T-helper 9 cell (primary cell): ENCODE measurements around the gene TMED8.
"Not testable (repeated sequence)": the region's sequence is repeated elsewhere in the genome, so short reads cannot be mapped to it uniquely, and the experiment has no call there.

ENCODE experiments used
- DNase-seq: peaks from one replicate; pipeline ENCODE4 v3.0.0-alpha.2; 2020

The TMED8 gene

DNA sequence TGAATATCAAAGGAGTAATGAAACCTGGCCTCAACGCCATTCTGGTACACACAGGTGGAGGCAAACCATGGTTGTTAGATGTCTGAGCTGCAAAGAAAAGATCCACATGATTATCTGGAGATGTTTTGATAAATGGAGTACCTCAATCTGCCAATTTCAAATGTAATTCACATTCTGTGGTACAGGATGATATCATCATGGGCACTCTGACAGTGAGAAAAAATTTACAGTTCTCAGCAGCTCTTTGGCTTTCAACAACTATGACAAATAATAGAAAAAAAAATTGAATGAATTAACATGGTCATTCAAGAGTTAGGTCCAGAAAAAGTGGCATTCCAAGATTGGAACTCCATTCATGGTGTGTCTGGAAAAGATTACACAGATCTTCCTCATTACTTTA, 17.3 kb downstream of the TMED8 start:
- DNase-seq = no peak

DNA sequence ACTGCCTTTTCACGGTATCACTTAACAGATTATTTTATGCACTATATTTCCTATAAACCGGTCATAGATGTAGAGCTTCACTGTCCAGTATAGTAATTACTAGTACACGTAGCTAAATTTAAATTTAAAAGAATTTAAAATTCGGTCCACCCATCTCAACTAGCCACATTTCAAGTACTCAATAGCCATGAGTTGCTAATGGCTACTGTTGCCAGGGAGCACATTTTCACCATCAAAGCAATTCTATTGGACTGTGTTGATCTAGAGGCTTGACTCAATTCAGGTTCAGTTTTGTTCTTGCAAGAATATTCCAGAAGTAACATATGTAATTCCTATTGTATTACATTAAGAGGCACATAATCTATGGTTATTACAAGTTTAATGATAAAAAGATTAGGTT, 20.0 kb downstream of the TMED8 start:
- DNase-seq = no peak

DNA sequence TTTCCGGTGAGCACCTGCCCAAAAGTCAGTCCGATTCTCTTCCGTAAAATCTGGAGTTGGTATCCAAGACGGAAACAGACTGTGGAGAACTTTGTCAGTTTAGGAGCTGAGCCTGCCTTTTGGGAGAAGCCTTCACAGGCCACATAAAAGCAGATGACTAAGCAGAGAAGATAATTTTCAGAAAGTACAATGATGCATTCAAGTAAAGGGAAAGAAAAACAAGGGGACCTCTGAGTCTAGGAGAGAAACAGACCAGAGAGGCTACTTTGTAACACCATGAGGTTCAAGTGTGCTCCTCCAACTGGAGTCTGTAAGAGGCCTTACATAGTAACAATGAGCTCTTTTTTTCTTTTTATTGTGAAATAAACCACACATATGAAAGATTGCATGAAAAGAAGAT, 21.1 kb downstream of the TMED8 start:
- DNase-seq = no peak

DNA sequence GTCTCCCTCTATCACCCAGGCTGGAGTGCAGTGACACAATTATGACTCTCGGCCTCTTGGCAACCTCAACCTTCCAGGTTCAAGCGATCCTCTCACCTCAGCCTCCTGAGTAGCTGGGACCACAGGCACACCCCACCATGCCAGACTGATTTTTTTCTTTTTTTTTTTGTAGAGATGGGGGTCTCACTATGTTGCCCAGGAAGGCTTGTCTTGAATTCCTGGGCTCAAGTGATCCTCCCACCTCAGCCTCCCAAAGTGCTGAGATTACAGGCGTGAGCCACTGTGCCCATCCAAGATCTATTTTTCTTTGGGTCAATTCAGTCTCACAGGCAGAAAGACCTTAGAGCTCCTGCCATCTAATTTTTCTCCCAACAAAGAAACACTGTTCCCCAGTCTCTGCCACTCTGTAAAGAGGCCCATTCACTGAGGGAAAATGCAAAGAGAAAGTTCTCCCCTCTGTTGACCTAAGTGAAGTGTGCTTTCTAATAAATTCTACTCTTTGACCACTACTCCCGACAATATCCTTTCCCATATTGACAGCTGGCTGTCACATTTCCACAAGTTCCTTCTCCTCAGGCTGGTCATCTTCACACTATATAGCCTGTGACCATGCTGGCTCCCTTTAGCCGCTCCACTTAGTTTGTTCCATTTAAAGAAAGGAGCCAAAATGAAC, 23.3 kb downstream of the TMED8 start:
- DNase-seq = no peak

DNA sequence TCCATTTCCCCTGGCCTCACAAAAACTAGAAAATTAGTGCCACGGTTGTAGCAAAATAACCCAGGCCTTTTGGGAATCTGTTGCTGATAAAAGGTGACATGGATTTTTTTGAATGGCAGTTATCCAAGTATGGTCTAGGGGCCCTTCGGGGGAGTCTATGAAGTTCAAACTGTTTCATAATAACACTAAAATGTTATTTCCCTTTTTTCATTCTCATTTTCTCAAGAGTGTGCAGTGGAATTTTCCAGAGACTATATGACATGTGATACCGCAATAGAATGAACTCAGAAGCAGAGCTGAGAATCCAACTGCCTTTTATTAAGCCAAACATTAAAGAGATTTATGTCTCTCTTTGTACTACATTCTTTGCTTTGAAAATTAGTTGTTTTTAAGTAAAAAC, 29.1 kb downstream of the TMED8 start:
- no peak for DNase-seq

DNA sequence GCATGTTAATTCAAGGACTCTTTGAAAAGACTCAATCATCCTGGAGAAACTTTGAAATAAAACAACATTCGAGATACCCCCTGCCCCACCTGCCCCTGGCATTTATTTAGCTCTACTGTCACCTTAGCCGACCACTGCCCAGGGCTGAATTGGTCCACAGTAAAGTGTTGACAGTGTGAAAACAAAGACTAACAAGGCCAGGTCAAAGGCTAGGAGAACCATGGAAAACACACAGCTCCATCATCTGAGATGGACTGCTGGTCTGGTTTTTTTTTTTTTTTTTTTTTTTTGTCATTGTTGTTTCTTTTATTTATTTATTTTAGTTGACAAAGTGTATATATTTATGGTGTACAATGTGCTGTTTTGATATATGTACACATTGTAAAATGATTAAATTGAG, 30.4 kb downstream of the TMED8 start:
- no peak for DNase-seq

DNA sequence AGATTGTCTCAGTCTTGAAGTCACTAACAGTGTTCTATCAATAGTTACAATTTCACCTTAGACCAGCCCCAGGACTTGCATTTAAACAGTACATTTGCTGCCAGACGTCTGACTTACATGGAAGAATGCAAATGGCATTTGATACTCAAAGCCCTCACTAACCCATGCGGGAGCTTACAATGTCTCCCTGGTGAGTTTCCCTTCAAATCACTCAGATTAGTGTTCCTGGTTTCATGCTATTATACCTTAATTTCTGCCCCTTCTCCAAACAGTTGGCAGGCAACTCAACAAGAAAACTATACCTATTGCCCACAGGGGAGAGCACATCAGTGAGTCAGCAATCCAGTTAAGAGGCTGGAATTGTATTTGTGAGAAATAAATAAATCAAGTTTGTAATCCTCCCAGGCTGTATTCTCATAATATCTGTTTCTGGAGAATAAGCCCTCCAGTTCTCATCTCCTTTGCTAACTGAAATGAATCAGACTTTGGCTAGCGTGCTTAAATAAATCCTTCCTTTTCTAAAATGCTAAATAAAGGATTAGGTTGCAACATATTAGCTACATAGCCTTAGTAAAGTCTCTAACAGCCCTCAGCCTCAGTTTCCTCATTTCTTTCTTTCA, 32.4 kb downstream of the TMED8 start:
- DNase-seq = no peak

DNA sequence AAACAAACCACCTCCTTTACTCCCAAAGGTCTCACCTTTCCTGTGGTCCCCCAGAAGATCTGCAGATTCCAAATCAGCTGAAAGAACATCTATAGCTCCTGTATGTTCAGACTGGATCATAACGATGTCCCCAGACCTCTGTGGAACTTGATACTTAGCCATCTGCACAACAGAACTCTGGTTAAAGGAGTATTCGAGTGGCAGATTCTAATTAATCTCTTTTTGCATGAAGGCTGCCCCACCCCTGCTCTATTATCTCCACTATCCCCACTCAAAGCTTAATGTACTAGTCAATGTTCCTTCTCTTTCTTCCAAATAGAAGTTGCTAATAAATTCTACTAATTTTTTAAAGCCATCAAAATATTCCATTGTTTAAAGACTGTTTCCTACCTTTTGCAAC, 33.2 kb downstream of the TMED8 start:
- DNase-seq = no peak

DNA sequence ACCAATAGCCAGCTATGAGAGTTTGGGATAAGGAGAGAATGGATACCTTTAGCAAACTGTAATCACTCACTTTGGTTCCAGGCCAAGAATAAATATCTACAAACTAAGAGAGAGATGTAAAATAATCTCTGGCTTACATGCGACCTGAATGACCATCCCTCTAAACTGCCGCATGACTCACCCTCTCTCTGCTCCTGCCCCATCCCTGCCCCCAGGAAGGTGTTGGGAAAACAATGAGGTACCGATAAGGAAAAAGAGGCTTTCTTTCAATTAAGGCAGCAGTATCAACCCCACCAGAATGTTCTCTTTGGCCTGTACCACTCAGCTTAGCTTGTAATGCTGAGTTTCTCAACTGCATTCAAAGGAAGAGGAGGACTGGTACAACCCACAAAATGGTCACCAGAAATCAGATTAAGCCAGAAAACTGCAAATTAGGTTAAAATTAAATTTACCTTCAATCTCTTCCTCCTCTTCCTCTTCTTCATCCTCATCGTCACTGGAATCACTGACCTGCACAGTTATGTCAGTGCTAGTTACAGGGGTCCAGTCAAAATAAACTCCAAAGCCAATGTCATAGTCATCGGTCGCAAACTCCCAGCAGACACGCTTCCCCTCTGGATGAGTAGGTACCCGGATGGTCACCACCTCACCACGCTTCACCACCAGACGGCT, 34.0 kb downstream of the TMED8 start:
- DNase-seq = no peak

DNA sequence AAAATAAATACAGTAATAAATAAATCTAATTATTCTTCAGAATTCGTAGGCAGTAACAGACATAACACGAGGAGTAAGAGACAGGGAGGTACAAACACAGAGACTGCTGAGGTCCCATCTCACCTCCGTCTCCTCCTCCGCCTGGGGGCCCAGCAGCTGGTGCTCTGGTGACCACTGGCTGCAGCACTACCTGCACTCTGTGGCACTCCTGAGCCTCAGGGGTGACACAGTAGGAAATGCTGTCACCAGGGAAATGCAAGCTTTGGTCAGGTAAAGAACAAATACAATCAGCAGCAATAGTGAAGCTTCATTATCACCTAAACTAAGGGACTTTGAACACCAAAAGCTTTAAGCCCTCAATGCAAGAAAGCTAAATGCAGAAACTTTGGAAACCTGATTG, 36.5 kb downstream of the TMED8 start:
- no peak for DNase-seq

DNA sequence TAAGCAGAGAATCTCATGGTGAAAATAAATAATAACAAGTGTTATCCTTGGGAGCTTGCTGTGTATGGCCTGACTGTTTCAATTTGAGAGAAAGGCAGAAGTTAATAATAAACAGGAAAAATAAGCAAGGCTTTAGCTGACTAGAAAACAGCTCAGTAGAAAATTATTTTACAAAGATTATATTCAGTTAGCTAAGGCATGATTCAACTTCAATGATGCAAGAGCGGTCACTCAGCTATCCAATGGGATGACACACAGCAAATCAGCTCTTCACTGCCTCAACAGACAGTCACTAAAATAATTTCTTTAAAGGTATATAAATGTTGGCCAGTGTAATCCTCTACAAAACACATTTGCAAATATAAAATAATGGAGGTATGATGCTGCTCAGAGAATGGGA, 37.5 kb downstream of the TMED8 start:
- no peak for DNase-seq

DNA sequence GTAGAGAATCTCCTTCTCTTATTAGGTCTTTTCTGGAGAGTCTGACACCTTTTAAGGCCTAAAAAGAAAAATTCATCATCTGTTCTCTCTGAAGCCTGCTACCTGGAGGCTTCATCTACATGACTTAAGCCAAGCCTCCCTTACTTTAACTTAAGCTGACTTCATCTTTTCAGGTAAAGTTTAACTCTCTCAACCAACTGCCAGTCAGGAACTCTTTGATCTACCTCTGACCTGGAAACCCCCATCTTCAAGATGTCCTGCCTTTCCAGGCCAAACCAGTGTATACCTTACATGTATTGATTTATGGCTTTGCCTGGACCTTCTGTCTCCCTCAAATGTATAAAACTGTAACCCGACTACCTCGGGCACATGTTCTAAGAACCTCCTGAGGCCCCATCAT, 38.6 kb downstream of the TMED8 start:
- DNase-seq = no peak

DNA sequence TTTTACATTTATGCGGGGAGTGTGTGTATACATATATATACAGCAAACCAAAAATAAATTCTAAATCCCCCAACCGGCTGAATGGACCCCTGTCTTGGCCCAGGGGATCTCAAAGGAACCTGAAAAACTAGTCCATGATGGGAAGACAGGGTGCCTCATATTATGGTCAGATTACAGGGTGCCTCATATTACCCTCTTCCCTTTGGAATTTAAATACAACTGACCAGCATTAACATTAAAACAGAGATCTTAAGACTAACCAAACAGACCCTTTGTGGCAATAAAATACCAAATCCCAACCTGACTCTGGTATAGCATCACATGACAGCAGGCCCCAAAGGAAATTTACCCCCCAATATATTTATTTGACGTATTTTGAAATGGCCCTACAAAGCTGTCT, 39.0 kb downstream of the TMED8 start:
- DNase-seq = no peak

DNA sequence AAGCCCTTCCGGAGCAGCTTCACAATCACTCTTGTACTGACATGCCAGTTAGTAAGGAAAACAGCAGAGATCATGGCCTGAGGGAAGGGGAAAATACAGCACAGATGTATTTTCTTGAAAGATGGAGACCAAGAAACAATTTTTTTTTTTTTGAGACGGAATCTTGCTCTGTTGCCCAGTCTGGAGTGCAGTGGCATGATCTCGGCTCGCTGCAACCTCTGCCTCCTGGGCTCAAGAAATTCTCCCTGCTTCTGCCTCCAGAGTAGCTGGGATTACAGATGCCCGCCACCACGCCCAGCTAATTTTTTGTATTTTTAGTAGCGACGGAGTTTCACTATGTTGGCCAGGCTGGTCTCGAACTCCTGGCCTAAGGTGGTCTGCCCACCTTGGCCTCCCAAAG, 39.6 kb downstream of the TMED8 start:
- DNase-seq = not testable (repeated sequence)

DNA sequence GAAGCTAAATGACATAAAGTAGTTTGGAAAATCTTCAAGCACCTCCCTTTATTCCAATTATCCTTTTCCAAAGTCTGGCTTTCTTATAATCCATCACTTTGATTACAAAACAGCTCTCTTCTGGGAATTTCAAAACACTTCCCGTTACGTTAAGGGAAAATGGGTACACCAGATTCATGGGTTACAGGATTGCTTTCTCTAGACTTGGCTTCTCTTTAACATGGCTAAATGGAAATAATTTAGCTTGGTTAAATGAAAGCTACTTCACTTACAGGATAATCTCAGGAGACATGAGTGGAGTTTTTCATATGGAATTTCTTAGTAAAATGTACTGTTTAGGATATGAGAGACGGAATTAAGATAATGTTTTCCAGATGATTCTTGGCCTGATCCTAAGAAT, 41.3 kb downstream of the TMED8 start:
- DNase-seq = no peak

DNA sequence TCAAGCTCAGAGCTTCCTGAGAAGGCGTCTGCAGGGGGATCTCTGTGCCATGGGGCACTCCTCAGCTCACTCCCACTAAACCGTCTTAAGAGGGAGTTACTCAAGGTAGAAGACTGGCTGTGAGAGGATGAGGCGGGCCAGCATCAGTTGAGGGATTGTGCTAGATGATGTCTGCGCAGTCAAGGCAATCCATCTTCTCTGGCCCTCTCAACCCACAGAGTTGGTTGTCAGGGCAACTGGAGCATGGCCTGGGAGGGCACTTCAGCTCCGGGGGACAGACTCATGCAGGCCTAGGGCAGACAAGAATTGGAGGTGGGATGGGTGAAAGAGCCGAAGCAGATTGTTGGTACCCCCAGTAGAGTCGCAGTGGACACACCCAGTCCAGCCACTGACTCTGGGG, 47.0 kb downstream of the TMED8 start:
- DNase-seq = no peak

DNA sequence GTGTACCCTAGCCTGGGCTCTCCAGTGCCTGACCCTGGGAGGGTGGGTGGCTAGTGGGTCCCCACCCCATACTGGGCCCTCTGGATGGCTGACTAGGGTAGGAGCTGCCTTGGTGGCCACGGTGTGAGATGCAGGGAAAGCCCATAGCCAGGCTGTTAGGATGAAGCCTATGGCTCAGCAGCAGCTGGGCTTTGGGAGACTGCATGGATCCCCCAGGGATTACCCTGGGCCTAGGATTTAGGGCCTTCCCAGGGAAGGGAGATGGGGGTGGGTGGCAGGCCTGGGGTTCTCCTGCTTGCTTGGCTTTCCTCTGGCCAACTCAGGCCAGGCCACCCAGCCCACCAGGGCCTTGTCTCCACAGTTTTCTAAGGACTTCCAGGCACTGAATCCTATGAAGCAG, 49.8 kb downstream of the TMED8 start:
- no peak for DNase-seq

DNA sequence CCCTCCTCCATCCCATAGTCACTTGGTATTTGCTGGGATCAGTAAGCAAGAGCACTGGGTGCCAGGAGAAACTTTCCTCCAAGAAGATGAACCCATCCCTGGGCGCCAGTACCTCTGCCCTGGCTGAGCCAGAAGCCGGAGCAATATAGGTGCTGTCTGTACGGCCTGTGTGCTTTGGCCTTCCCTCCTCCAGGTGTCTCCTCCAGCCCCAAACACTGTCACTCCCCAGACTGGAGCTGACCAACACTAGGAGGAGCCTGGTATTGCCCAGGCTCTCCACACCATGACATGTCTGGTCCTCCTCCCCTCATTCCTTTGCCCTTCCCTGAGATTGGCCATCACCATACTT, 51.2 kb downstream of the TMED8 start:
- DNase-seq = no peak

DNA sequence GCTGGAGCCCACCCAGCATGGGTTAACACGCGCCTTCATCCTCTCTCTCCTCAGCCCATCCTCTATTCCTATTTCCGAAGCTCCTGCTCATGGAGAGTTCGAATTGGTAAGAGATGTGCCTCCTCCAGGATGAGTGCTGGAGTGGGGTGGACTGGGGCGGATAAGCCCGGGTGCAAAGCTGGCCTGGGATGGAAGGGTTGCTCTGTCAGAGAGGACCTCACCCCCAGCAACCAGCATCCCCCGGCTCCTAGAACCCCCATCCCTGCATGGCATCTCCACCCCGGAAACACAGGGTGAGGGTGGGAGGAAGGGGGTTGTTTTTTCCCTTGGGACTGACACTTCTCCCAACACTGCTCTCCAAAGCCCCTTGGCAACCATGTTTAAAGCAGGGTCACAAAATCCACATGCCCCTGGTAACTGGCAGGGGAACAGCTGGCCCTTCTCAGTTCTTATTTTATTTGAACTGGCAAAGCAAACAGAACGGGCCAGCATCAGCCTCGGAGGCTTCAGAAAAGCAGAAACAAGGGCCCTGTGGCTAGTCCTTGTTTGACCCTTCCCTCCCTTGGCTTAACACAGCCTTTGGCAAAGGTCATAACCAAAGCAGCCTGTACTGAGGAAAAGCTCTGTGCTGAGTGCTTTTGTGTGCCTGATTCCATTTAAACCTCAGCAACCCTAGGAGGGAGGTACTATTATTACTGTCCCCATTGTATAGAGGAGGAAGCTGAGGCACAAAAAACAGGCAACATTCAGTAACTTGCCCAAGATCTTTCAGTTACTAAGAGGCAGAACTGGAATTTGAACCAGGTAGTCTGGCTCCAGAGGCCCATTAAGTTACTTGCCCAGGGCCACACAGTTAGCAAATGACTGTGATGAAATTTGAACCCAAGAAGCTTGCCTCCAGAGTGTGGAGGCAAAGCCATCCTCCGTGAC, 51.8 kb downstream of the TMED8 start:
- no peak for DNase-seq

DNA sequence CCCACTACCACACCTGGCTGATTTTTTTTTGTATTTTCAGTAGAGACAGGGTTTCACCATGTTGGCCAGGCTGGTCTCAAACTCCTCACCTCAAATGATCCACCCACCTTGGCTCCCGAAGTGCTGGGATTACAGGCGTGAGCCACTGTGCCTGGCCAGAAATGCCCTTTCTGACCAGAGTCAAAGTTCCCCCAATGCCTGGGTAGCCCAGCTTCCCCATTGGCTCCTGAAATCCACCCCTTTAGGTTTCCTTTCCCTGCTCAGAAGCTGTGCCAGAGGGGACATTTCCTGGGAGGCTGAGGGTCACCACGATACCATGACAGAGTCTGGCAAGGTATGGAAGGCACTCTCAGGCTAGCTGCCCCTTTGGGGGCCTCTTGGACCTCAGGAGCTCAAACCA, 52.6 kb downstream of the TMED8 start:
- no peak for DNase-seq

DNA sequence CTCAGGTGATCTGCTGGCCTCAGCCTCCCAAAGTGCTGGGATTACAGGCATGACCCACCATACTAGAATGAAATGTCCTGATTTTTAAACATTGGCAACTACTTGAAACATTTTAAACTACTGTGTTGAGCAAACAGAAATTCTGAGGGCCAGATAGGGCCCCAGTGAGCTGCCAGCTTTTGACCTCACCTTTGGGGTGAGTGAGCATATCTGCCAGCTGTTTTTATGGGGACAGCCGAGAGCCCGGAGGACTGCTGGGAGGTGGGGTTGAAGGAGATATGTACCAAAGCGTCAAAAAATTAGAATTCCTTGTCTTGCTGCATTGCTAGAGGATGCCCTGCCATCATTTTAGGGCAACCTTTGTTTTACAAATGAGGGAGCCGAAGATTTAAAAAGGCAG, 53.3 kb downstream of the TMED8 start:
- DNase-seq = no peak

DNA sequence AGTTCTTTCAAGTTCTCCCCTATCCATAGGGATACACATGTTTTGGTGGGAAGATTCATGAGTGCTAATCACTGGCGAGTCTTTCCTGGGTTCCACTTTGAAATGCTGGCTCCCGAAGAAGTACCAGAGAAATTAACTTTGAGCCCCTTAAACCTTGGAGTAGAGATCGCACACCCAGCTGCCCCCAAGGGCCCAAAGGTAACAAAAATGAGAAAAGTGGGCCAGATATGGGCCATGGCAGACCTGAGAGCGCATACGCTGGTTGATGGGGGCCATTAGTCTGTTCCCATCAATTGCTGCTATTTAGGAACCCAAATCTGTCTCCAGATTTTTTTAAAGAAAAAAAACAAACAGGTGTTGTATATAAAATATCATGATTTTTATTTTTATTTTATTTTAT, 53.9 kb downstream of the TMED8 start:
- no peak for DNase-seq

DNA sequence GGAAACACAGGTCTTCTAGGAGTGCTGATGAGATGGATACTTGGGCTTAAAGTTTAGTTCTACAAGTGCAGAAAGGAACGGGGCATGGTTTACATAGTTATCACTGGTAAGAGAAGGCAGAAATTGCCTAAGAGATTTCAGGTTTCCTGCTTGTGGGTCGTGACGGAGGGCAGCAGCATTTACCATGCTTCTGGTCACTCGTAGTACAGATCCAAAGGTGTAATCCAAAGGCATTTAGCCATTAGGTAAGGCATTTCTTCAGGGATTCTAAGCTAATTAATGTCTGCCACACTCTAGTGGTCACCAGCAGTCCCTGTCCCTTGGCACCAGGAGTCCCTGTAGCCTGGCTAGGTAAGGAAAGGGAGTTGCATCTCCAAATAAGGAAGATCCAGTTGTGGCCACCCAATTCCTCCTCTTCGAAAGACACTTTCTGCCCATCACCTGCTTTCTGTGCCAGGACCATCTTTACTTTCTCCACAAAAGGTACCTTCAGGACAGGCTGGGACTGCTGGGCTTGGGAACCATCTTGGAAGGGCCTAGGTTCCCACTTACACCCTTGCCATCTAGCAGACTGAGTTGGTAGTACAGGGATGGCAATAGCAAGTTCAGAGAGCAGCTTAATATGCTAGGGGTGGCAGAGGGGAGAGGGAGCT, 54.5 kb downstream of the TMED8 start:
- no peak for DNase-seq
